ENCODE data around the gene SELENOK. TPM values are rescaled to one million over a fixed set of nuclear protein-coding genes. Genes with fewer than 3 reads are reported as not detected.

Gene SELENOK
- 21.9 and 27.5 TPM in 2 replicates for total RNA-seq
- 45.6 TPM for total RNA-seq (2013)
- polyA plus RNA-seq: 56.1 and 181 TPM in 2 replicates
- polyA minus RNA-seq: 17.4 and 37.7 TPM in 2 replicates

DNA sequence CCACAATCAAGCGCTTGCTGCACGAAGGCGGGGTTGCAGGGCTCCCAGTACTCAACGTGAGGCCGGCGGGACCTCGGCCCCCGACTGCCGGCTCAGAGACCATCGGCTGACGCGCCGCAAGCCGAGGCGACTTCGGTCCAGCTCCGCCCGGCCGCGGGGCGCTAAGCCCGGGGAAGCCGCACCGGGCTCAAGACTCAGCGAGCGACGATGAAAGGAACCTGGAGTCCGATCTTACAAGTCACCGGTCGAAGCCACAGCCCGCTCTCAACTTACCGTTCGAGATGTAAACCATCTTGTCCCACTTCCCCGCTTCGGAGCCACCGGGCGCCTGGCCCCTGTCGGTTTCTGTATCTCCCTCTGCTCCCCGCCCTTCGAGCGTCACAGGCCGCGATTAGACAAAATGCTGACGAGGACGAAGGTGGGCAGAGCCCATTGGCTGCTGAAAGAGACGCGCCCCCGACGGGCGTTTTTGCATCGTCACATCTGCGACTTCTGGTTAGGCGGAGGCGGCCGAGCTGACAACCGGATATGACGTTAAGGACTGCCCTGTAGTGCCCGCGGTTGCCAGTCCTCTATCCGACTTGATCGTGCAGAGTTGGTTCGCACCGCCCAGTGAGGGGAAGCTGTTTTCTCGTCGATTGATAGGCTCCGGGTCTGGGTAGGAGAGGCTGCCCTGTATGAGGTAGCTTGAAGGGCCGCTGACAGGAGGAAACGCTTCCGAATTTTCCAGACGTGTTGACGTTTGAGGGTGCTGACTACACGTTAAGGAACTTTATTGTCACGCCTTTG lies at the start of gene SELENOK:
TSS of gene SELENOK (minus strand) at position 363 of the 789 bp plus-strand sequence.
- CTCF ChIA-PET: interaction anchor here (1.1 to 1.3 kb wide), 2 partner anchors 10 to 544 kb away, joined by 3 read pairs; partner anchors contain the start of genes ACTR8 and DCP1A
- Histone ChIP-seq H3K27ac (ENCODE audit: low read length in 2 of 2) (peak within 1 kb of the TSS; percentile 93 to 99), H3K4me3 (ENCODE audit: control extremely low read depth in 1 of 5, extremely low read depth in 1 of 5, insufficient read depth in 1 of 5, low read depth in 2 of 5, low read length in 4 of 5) (peak within 1 kb of the TSS; percentile 81 to 99 (median 96)), H3K4me1 (ENCODE audit: control insufficient read depth in 2 of 2, insufficient read depth in 2 of 2, low read length in 2 of 2) (peaks cover 20 to 25% of the 10 kb centered on the region in 2 donors), H3K27me3 (replicated peaks in 1 of 4; ENCODE audit: control extremely low read depth in 1 of 4, control insufficient read depth in 3 of 4, insufficient read depth in 4 of 4, low read length in 3 of 4) (peaks cover 0 to 6% (median 0%) of the 10 kb centered on the region in 4 experiments), H3K79me2 (ENCODE audit: control insufficient read depth, insufficient read depth, low read length) (peaks cover 43% of the 10 kb centered on the region), H3K4me2 (replicated peaks; ENCODE audit: low read depth, low read length, poor library complexity, severe bottlenecking) (peak within 1 kb of the TSS; percentile 88), H4K20me1 (ENCODE audit: control insufficient read depth, insufficient read depth, low read length, poor library complexity, severe bottlenecking) (no peaks in the 10 kb centered on the region), H3K36me3 (replicated peaks in 1 of 2; ENCODE audit: control extremely low read depth in 1 of 2, control insufficient read depth in 1 of 2, extremely low read depth in 1 of 2, insufficient read depth in 2 of 2, low read length in 1 of 2) (peaks cover 0 to 14% of the 10 kb centered on the region in 2 experiments), H2AFZ (ENCODE audit: insufficient read depth, low read depth, low read length, poor library complexity, severe bottlenecking) (peak within 1 kb of the TSS; percentile 78), H3K9me3 (ENCODE audit: control extremely low read depth in 1 of 3, control insufficient read depth in 2 of 3, insufficient read depth in 1 of 3, low read length in 2 of 3) (peaks cover 0 to 1% (median 0%) of the 10 kb centered on the region in 3 donors), H3K9ac (ENCODE audit: low read length) (peak within 1 kb of the TSS; percentile 100)
- Mint-ChIP-seq H3K4me3 (peak within 1 kb of the TSS; percentile 98), H3K27ac (peak within 1 kb of the TSS; percentile 99), H3K27me3 (peaks cover 10% of the 10 kb centered on the region), H3K9me3 (ENCODE audit: insufficient read depth) (peaks cover 5% of the 10 kb centered on the region), H3K4me1 (peaks cover 35% of the 10 kb centered on the region)
- peak; percentile 99 for DNase-seq
- POLR2A ChIA-PET: interaction anchor here (1.1 to 1.8 kb wide), 2 partner anchors 11 to 544 kb away, joined by 7 to 9 read pairs; partner anchors contain the start of gene DCP1A
- TF ChIP-seq EZH2 (IDR thresholded peaks at IDR 0.05; ENCODE audit: borderline replicate concordance, insufficient read depth, low read depth, low read length, poor library complexity, severe bottlenecking): no peak
- TF ChIP-seq, protein P1, sequence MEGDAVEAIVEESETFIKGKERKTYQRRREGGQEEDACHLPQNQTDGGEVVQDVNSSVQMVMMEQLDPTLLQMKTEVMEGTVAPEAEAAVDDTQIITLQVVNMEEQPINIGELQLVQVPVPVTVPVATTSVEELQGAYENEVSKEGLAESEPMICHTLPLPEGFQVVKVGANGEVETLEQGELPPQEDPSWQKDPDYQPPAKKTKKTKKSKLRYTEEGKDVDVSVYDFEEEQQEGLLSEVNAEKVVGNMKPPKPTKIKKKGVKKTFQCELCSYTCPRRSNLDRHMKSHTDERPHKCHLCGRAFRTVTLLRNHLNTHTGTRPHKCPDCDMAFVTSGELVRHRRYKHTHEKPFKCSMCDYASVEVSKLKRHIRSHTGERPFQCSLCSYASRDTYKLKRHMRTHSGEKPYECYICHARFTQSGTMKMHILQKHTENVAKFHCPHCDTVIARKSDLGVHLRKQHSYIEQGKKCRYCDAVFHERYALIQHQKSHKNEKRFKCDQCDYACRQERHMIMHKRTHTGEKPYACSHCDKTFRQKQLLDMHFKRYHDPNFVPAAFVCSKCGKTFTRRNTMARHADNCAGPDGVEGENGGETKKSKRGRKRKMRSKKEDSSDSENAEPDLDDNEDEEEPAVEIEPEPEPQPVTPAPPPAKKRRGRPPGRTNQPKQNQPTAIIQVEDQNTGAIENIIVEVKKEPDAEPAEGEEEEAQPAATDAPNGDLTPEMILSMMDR (IDR thresholded peaks at IDR 0.05): no peak
- peak; percentile 96 for ATAC-seq (ENCODE audit: low read depth)
- intact Hi-C loops (cut with micrococcal nuclease): loop anchor here (1.0 kb wide), 1 partner anchor 9 kb away; the partner anchor contains the start of gene ACTR8
- under 1% methylated on average over 70 of the region's 73 CpGs for WGBS (ENCODE audit: insufficient coverage)

DNA sequence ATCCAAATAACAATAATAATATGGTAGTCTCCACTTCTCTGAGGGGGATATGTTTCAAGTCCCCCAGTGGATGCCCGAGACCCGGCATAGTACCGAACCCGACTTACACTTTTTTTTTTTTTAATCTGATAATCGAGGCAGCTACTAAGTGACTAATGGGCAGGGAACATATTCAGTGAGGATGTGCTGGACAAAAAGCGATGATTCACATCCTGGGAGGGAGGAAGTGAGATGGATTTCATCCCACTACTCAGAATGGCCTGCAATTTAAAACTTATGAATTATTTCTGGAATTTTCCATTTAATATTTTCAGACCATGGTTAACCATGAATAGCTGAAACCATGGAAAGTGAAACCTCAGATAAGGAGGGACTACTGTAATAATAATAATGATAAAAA lies 49.5 kb upstream of the SELENOK start:
- no CpG with 5 or more reads among the region's 6 CpGs for WGBS (ENCODE audit: insufficient coverage)
- H3K9me3 ChIP-seq (ENCODE audit: control extremely low read depth in 1 of 3, control insufficient read depth in 2 of 3, insufficient read depth in 1 of 3, low read length in 2 of 3): peaks cover 0 to 14% (median 10%) of the 10 kb centered on the region in 3 donors
- peaks cover 0 to 8% (median 5%) of the 10 kb centered on the region in 4 experiments for H3K27me3 ChIP-seq (replicated peaks in 1 of 4; ENCODE audit: control extremely low read depth in 1 of 4, control insufficient read depth in 3 of 4, insufficient read depth in 4 of 4, low read length in 3 of 4)
- H3K4me3 ChIP-seq (ENCODE audit: control extremely low read depth in 1 of 5, extremely low read depth in 1 of 5, insufficient read depth in 1 of 5, low read depth in 2 of 5, low read length in 4 of 5): no peak overlapping the region
- H3K4me1 ChIP-seq (ENCODE audit: control insufficient read depth in 2 of 2, insufficient read depth in 2 of 2, low read length in 2 of 2): no peaks in the 10 kb centered on the region
- CTCF ChIA-PET: no interaction called here
- ATAC-seq (ENCODE audit: low read depth): no peak
- no peak overlapping the region for H3K27ac Mint-ChIP-seq
- peaks cover 7% of the 10 kb centered on the region for H3K9me3 Mint-ChIP-seq (ENCODE audit: insufficient read depth)
- H4K20me1 ChIP-seq (ENCODE audit: control insufficient read depth, insufficient read depth, low read length, poor library complexity, severe bottlenecking): no peaks in the 10 kb centered on the region
- no peak overlapping the region for H3K4me2 ChIP-seq (replicated peaks; ENCODE audit: low read depth, low read length, poor library complexity, severe bottlenecking)
- H3K27me3 Mint-ChIP-seq: peaks cover 45% of the 10 kb centered on the region
- no peaks in the 10 kb centered on the region for H3K4me1 Mint-ChIP-seq
- no peak overlapping the region for H3K4me3 Mint-ChIP-seq
- H3K27ac ChIP-seq (ENCODE audit: low read length in 2 of 2): no peak overlapping the region
- no peak overlapping the region for H2AFZ ChIP-seq (ENCODE audit: insufficient read depth, low read depth, low read length, poor library complexity, severe bottlenecking)
- DNase-seq: no peak
- POLR2A ChIA-PET: no interaction called here
- no peaks in the 10 kb centered on the region for H3K36me3 ChIP-seq (replicated peaks in 1 of 2; ENCODE audit: control extremely low read depth in 1 of 2, control insufficient read depth in 1 of 2, extremely low read depth in 1 of 2, insufficient read depth in 2 of 2, low read length in 1 of 2)
- TF ChIP-seq, protein P1 (IDR thresholded peaks at IDR 0.05): no peak
- TF ChIP-seq EZH2 (IDR thresholded peaks at IDR 0.05; ENCODE audit: borderline replicate concordance, insufficient read depth, low read depth, low read length, poor library complexity, severe bottlenecking): no peak
- intact Hi-C loops (cut with micrococcal nuclease): no loop called here
- no peaks in the 10 kb centered on the region for H3K79me2 ChIP-seq (ENCODE audit: control insufficient read depth, insufficient read depth, low read length)
- no peak overlapping the region for H3K9ac ChIP-seq (ENCODE audit: low read length)
